HL-60 (cell line): Measurements from ENCODE around the gene SH3GL1.

ENCODE experiments used
- GABPA ChIP-seq: IDR thresholded peaks from 2 replicates; pipeline ENCODE4 v1.6.1; 2012; ENCODE audit warnings: low read depth
- POLR2AphosphoS5 ChIP-seq: IDR thresholded peaks from 2 replicates; pipeline ENCODE4 v1.6.1; 2012; ENCODE audit warnings: low read depth
- REST ChIP-seq: IDR thresholded peaks from 2 replicates; pipeline ENCODE4 v1.6.1; 2012; ENCODE audit warnings: low read depth; ENCODE audit not compliant: insufficient replicate concordance
- TF ChIP-seq, protein P1 (sequence below): IDR thresholded peaks from one replicate; pipeline ENCODE4 v1.5.1; 2011; ENCODE audit warnings: low read length, control low read depth, inconsistent platforms; ENCODE audit not compliant: insufficient read depth

DNA sequence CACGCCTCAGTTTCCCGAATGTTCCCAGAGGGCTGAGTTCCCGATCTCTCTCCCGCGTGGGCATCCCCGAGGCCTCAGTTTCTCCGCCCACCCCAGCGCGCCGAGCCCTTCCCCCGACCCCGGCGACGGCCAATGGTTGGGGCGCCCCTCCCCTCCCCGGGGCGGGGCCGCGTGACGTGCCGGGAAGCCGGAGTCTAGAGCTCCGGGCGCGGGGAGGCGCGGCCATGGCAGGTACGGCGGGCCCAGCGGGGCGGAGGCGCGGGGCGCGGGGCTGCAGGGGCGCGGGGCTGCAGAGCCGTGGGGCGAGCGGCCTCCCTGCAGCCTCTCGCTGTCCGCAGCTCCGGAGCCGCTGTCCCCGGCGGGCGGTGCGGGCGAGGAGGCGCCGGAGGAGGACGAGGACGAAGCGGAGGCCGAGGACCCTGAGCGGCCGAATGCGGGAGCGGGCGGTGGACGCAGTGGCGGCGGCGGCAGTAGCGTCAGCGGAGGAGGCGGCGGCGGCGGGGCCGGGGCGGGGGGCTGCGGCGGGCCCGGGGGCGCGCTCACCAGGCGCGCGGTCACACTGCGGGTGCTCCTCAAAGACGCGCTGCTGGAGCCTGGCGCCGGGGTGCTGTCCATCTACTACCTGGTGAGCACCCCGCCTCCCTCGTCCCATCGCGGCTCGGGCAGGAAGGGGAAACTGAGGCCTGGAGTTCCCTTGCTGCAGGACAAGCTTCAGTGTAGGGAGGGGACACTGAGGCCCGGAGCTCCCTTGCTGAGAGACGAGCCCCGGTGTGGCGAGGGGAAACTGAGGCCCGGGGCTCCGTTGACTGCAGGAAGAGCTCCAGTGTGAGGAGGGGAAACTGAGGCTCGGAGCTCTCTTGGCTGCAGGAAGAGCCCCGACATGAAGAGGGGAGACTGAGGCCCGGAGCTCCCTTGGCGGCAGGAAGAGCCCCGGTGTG, 56.7 kb downstream of the SH3GL1 start, which contains the start of gene MPND:
- TF ChIP-seq REST (peak; percentile 45), GABPA (no peak), POLR2AphosphoS5 (no peak)
- TF ChIP-seq, protein P1, sequence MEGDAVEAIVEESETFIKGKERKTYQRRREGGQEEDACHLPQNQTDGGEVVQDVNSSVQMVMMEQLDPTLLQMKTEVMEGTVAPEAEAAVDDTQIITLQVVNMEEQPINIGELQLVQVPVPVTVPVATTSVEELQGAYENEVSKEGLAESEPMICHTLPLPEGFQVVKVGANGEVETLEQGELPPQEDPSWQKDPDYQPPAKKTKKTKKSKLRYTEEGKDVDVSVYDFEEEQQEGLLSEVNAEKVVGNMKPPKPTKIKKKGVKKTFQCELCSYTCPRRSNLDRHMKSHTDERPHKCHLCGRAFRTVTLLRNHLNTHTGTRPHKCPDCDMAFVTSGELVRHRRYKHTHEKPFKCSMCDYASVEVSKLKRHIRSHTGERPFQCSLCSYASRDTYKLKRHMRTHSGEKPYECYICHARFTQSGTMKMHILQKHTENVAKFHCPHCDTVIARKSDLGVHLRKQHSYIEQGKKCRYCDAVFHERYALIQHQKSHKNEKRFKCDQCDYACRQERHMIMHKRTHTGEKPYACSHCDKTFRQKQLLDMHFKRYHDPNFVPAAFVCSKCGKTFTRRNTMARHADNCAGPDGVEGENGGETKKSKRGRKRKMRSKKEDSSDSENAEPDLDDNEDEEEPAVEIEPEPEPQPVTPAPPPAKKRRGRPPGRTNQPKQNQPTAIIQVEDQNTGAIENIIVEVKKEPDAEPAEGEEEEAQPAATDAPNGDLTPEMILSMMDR: no peak
